Neural cell (in vitro differentiated cells): ENCODE data around the gene VRK1.

Source experiments
- CTCF ChIP-seq: fragments of 450-650 bp; IDR thresholded peaks from 2 replicates; pipeline ENCODE4 v1.5.1; 2014; ENCODE audit warnings: antibody characterized with exemption, mild to moderate bottlenecking, moderate library complexity; ENCODE audit not compliant: poor library complexity, severe bottlenecking
- EP300 ChIP-seq: fragments of 450-650 bp; conservative IDR thresholded peaks from 2 replicates; pipeline ENCODE4 v1.6.1; 2014; ENCODE audit warnings: antibody characterized with exemption, mild to moderate bottlenecking, moderate library complexity; ENCODE audit not compliant: poor library complexity, severe bottlenecking
- EZH2 ChIP-seq: fragments of 200-600, 300-800 bp; shearing (Covaris generic), sonication (generic); IDR thresholded peaks from 2 replicates; pipeline ENCODE4 v1.6.1; 2014; ENCODE audit warnings: antibody characterized with exemption, low read length, borderline replicate concordance, mild to moderate bottlenecking; ENCODE audit not compliant: insufficient read depth, poor library complexity, severe bottlenecking
- MXI1 ChIP-seq: fragments of 450-650 bp; conservative IDR thresholded peaks from 2 replicates; pipeline ENCODE4 v1.6.1; 2014; ENCODE audit warnings: antibody characterized with exemption, mild to moderate bottlenecking; ENCODE audit not compliant: poor library complexity, severe bottlenecking
- RAD21 ChIP-seq: fragments of 450-650 bp; conservative IDR thresholded peaks from 2 replicates; pipeline ENCODE4 v1.6.1; 2014; ENCODE audit warnings: antibody characterized with exemption, mild to moderate bottlenecking, moderate library complexity
- REST ChIP-seq: IDR thresholded peaks from 2 replicates; pipeline ENCODE4 v1.6.1; 2012; ENCODE audit warnings: borderline replicate concordance
- SMC3 ChIP-seq: fragments of 450-650 bp; conservative IDR thresholded peaks from 2 replicates; pipeline ENCODE4 v1.6.1; 2014; ENCODE audit warnings: antibody characterized with exemption, mild to moderate bottlenecking, moderate library complexity; ENCODE audit not compliant: poor library complexity

- TF ChIP-seq RAD21 (no peak), CTCF (no peak), EP300 (no peak), EZH2 (no peak), SMC3 (no peak), REST (no peak), MXI1 (no peak)
Observed at GRCh38 chr14:96754162-96754844, 42.9 kb upstream of the VRK1 start.
